Spleen (tissue), 7 donors: ENCODE results near the gene PDE4A.

Experiments used
- CTCF ChIP-seq, 11 experiments: fragments of 200-600 bp in 7 of 11; fragments of 450-650 bp in 4 of 11; sonication (generic) in 4 of 11; IDR thresholded peaks in 8 of 11; conservative IDR thresholded peaks in 3 of 11; 1 replicate in 7 of 11; 2 replicates in 4 of 11; pipeline versions ENCODE4 v1.4.0 to v1.8.0; 2016 to 2021; ENCODE audit warnings: antibody characterized with exemption in 11 of 11, inconsistent platforms in 4 of 11, mild to moderate bottlenecking in 1 of 11
- POLR2AphosphoS5 ChIP-seq, 3 donors: sonication (generic); formaldehyde crosslinking; IDR thresholded peaks; one replicate each; pipeline ENCODE4 v1.5.1; 2017; ENCODE audit warnings: antibody characterized with exemption in 3 of 3
- donor health status: DM: no; HTN: no; CAD: no; lungs with moderate emphysema.
- donor health status: DM: no; HTN: no; CAD: no.
- donor health status: DM: no; HTN: no; CAD: no.

GRCh38 chr19:10372690-10373089 is 47.6 kb upstream of the PDE4A start:
- TF ChIP-seq CTCF (IDR thresholded peaks at IDR 0.05 in 8 of 11, conservative IDR thresholded peaks at IDR 0.05 in 3 of 11) (no peak), POLR2AphosphoS5 (IDR thresholded peaks at IDR 0.05) (no peak)
